Activated CD4-positive, alpha-beta T cell treated with anti-CD3 and anti-CD28 coated beads for 24 hours (primary cell): ENCODE data around the gene ADCYAP1R1.

Experiments
- DNase-seq, 2 donors: peaks; one replicate each; pipeline ENCODE4 v3.0.0-alpha.2; 2020; ENCODE audit warnings: low read depth in 2 of 2

The ADCYAP1R1 gene

DNA sequence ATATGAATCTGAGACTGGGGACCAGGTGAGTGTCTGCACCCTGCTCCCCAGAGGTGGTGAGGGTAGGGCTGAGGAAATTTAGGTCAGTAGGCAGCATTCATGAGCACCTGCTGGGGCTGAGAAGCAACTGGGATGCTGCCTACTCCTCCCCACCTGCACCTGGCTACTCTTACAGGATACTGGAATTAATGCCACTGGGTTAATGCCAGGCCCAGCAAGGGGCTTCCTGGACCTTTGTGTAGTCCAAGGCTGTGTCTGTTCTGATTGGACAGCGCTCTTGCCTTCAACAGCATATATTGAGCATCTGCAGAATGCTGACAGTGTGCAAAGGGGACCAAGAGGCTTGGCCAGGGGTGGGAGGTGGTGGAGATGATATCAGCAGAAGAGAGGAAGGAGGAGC, 32.1 kb downstream of the ADCYAP1R1 start:
- DNase-seq: no peak

DNA sequence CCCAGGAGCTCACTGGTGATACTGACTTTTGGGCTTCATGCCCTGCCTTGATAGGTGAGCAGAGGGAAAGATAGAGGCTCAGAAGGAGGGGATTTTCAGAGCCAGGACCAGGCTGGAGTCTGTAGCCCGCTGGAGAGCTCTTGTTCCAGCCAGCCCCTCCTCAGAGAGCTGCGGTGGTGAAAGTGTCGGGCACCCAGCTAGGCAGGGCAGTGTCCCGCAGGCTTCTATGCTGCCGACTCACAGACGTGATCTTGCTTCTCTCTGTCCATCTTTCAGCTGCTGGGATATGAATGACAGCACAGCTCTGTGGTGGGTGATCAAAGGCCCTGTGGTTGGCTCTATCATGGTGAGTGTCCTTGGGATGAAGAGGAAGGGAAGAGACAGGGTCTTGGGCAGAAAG, 35.2 kb downstream of the ADCYAP1R1 start:
- DNase-seq: no peak

DNA sequence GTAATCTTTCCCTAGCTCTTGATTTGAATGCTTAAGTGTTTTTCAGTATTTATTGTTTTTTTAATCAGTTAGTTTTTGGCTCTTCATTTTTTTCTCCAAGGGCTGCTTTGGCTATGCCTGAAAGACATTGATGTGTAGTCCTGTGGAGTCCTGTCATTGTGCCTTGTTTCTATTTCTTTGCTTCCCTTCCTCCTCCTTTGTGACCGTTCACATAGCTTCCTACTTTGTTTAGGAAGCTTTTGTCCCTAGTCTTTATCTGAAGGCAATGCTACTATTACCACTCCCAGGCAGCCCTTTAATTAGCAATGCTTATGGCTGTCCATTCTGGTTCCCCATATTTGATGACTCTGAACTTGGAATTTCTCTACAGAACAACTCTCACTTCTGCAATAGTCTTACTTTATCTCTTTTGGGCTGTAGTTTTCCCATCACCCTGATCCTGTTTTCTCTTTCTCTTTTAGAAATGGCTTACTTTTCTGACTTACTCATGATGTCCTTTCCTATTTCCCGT, 39.9 kb downstream of the ADCYAP1R1 start:
- DNase-seq: no peak

DNA sequence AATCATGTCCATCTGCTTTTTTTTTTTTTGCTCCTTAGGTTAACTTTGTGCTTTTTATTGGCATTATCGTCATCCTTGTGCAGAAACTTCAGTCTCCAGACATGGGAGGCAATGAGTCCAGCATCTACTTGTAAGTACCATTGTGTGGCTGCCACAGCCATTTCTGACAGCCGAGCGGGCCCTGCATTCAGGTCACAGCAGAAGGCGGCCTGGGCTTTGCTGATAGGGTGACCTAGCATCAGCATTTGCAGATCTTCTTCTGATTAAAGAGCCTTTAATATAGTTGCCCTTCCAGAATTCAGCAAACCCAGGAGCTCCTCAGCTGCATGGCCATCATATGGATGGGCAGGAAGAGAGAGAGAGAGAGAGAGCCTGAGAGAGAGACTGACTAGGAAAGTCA, 40.5 kb downstream of the ADCYAP1R1 start:
- no peak for DNase-seq

DNA sequence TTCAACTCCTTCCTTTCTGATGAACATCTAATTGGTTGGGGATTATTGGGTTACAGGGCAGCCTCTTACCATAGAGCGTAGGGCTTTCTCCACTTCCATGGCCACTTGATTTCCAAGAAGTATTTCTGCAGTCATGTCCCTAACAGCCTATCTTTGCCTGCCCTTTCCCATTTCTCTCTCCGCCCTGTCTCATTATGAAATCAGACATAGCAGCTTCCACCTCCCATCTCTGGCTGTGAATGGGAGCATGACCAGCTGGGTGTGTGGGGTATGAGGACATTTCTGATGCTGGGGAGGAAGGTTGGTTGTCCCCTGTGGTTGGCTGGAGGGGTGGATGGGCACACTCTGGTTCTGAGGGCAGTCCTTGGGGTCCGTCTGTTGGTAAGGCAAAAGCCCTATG, 41.2 kb downstream of the ADCYAP1R1 start:
- no peak for DNase-seq

DNA sequence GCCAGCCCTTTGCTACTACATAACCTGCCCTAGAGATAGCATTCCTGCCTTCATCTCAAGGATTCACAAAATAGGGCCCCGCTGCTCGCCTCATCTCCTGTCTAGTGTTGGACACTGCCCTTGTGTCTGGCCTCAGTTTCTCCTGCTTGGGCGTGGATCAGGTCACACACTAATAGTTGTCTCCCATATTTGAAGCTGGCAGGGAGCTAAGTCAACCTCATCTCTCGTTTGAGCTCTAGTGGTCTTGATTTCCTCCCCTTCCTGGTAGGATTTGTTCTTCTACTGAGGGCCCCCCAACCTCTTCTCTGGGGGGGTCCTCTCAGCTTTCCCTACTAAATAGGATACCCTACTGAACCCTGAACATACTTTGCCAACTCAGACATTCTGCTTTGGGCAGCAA, 42.2 kb downstream of the ADCYAP1R1 start:
- DNase-seq: no peak

DNA sequence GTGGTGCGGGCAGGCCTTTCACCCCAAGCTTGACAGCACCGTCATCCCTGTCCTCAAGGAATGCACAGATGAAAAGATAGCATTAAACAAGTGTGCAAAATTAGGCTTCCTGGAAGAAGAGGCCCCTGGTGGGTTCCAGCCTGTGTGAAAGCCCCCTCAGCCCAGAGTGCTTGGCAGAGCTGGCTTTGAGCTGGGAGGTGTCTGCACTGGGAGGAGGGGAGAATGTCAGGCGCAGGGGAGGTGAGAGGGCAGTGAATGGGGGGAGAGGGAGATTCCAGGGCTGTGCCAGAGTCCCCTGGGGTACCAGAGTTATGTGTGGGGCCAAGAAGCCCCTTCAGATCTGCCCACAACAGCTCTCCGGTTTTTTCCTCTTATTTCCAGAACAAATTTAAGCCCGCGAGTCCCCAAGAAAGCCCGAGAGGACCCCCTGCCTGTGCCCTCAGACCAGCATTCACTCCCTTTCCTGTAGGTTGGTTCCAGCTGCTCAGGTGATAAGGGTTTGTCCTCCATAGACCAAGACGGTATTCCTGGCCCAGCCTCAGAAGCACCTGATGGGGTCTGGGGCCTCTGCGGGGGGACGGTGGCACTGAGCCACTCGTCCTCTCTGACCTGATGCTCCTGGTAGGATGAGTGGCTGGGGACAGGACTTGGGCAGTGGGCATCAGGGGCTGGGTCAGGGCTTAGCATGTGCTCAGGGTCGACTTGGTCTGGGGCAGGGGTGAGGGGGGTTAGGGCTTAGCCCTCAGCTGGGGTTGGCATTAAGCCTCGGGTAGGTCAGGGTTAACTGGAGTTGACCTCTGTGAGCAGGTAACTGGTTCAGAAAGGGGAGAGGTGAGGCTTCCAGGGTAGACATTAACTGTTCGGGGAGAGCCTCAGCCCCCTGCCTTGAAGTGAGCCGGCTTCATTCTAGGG, 43.4 kb downstream of the ADCYAP1R1 start:
- no peak for DNase-seq

DNA sequence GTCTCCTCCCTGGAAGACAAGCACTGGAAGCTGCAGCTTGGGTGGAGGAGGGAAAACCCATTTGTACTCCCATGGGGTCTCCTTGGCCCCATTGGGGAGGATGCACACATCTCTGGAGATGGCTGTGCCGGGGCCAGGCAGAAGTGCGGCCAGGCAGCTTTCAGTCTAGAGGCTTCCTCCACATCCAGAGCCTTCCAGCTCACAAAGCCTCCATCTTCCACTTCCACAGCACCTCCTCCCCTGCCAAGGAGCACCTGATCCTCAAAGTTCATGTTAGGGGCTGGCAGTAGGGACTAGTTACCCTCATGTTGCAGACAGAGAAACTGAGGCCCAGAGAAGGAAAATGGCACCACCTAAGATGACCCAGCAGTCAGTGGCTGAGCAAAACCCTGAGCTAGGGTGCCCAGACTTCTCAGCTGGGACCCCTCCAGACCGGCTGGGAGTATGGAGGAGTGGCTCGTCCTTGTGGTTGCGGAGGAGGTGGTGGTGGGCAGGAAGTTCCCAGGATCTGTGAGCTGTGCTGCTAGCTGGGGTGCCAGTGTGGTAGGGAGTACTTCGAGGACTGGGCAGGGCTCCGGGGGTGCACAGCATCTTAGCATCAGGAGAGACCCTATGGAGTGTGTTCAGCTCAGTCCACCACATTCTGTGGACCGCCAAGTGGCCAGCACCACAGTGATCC, 44.2 kb downstream of the ADCYAP1R1 start:
- DNase-seq: no peak

DNA sequence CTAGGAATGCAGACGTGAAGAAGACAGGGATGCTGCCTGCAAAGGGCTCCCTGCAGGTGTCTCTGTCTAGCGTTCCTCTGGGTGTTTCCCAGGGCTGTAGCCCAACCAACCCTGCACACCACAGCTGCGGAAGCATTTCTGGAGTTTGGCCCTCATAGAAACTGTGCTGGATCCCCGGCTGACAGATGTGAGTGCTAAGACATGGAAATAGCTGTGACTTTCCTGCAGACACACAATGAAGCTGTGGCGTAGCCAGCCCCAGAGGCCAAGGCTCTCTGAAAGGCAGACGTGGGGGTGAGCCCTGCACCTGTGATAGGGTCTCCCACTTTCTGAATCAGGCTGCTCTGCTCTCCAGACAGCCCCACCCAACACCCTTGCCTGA, 44.8 kb downstream of the ADCYAP1R1 start:
- DNase-seq: no peak

DNA sequence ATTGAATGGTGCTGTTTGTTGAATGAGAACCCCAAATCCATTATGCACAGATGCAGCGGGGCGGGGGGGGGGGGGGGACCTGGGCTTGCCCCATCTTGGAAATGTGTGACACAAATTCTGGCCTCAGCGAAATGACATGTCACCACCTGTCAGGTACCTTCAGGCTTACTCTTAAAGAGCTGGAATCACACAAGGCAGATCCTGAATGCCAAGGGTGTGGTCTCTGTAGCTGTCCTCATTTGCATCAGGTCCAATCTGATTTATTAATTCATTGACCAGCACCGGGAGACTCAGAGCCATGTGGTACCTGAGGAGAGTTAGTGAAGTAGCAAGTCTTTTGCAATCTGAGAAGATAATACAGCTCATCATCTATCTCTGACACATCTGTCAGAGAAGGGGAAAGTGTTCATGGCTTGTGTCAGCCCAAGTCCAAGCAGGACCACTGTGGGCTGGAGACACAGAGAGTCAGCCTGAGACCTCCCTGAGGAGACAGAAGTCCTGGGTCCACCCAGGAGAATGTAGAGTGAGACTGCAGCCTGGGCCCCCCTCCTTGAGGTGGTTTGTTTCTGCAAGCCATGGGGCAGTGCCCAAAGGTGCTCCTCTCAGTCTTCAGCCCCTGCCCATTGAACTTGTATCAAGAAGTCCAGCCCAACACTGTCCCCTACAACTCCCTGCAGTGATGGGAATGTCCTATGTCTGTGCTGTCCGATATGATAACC, 46.7 kb downstream of the ADCYAP1R1 start:
- DNase-seq: no peak

DNA sequence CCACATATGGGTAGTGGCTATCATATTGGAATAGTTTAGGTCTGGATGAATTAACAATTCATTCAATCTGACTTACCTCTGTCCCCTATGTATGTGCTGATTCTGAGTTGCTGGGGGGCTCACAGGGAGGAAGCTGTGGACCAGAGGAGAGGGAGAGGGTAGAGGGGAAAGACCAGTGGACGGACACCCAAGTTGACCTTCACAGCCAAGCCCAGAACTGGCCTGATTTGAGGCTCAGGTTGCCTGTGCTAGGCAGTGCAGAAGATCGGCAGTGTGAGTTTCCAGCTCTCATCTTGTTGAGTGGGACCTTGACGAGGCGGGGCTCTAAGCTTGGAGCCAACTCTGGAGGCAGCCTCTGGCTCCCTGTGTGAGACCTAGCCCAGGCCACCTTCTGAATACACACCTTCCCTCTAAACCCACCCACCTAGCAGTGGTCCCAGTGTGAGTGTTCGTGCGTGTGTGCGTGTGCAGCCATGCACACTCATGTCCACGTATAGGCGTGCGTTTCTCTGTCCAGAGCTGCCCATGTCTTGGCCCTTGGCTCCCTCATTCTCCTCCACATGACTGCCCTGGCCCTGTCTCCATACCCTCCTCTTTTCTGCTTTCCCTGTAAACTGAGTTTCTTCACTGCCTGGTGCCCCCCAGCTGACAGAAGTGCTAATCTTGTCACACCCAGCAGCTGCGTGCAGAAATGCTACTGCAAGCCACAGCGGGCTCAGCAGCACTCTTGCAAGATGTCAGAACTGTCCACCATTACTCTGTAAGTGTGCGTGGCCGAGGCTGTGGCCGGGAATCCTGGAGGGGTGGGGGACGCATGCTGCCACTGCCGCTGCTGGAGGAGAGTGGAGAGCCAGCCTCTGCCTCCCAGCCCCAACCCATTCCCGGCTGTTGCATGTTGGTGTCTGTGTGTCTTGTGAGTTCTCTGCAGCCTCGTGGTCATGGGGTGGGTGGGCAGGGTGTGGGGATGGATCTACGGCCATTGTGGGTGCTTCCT, 47.6 kb downstream of the ADCYAP1R1 start:
- no peak for DNase-seq

DNA sequence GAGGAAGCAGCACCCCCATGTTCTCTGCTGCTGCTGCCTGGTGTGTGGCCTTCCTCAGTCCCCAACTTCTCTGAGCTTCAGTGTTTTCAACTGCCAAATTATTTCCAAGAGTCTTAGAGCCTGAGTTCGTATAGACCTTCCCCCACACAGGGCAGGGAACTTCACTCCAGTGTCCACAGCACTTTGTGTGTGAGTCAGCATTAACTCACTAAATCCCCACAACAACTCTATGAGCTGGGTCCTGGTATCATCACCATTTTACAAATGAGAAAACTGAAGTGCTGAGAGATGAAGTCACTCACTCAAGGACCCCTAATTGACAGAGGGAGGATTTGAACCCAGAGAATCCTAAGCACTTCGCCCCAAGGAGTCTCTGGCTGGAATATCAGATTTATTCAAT, 48.3 kb downstream of the ADCYAP1R1 start:
- no peak for DNase-seq

DNA sequence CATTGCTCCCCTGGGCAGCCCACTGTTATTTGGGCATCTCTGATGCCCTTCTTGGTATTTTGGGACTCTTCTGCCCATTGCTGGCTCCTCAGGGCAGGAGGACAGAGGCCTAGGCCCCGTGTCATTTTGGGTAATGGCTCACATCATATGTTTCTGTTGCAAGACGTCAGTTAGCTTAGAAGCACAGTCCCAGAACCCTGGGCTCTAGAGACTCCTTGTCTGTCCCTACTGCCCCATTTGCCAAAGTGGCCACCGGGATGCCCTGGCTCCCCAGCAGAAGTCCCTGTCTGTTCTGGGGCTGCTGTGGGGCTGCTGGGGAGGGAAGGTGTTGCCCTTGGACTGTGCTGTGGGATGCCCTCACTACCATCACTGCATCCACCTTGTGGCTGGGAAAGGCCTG, 48.8 kb downstream of the ADCYAP1R1 start:
- DNase-seq: no peak

DNA sequence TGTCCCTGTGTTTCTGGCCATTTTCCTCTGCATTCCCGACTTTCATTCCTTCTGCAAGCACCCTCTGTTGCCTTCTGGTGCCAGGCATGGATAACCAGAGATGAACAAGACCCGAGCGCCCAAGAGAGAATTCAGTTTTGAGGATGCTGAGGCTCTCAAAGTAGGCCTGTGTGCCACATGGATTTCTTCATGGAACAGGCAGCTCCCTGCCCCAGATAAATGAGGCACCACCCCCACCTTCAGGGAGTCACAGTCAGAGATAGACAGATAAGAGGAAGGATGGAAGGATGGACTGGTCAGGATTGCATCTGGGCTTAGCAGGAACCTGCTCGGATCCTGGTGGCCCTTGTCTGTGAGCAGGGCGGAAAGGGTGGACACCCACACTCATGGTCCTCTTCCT, 49.4 kb downstream of the ADCYAP1R1 start:
- DNase-seq: no peak

DNA sequence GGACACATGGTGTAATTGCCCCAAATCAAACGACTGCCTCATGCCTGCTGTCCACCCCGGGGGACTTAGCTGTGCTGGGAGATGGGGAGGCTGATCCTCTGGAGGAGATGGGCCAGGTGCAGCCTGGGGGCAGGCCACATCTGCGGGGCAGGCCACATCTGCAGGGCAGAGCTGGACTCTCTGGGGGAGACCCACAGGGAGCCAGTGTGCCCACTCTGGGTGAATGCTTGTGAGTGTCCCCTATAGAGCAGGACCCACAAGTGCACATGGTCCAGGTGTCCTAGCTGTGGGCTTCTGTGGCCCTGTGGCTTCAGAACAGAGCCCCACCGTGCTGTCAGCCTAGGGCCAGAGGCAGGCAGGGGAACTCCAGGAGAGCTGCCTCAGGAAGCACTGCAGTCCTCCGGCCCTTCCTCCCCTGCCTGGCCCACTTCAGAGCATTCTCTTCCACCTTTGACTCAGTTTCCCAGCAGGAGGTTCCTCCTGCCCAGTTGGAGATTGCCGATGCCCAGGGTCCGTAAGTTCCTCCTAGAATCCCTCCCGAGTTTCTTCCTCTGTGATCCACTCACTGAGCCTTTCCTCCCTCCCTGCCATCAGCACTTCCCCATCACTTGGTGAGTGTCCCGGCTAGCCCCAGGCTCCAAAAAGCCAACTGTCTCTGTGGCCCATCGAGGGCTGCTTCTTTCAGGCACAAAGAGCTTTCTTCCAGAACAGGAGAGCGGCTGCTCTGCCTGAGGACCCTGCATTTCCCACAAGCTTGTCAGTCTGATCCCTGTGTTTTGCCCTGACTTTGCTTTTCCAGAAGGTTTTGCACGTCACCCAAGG, 50.3 kb downstream of the ADCYAP1R1 start:
- no peak for DNase-seq

DNA sequence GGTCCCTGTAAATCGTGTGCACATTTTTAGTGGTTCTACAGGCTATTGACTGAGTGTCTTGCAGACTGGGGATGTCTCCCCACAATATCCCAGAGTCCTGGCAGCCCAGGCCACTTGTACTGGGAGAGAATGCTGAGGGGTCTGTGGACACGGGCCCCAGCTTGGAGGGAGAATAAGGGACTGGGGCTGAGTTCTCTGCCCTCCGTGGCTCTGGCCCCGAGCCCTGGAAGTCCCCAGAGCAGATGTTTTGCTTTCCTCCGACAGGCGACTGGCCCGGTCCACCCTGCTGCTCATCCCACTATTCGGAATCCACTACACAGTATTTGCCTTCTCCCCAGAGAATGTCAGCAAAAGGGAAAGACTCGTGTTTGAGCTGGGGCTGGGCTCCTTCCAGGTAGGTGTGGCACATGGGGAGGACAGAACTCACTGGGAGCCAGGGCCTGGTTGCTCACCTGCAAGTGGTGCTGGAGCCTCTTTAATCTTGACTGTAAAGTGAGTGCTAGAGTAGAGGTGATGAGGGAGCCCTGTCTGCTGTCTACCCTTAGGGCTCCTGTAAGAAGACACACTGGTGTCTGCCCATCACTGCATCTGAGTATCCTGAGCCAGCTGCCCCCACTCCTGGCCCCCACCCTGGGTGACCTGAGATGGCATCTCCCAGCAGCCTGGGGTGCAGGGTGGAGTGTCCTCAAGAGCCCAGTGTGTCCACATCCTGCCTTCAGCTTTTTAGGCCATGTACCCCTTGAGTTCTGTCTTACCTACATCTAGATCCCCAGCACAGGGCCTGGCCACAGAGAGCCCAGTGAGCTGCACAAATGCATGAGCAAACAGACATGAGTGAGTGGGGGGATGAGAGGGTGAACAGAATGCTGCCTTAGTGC, 51.1 kb downstream of the ADCYAP1R1 start:
- no peak for DNase-seq

DNA sequence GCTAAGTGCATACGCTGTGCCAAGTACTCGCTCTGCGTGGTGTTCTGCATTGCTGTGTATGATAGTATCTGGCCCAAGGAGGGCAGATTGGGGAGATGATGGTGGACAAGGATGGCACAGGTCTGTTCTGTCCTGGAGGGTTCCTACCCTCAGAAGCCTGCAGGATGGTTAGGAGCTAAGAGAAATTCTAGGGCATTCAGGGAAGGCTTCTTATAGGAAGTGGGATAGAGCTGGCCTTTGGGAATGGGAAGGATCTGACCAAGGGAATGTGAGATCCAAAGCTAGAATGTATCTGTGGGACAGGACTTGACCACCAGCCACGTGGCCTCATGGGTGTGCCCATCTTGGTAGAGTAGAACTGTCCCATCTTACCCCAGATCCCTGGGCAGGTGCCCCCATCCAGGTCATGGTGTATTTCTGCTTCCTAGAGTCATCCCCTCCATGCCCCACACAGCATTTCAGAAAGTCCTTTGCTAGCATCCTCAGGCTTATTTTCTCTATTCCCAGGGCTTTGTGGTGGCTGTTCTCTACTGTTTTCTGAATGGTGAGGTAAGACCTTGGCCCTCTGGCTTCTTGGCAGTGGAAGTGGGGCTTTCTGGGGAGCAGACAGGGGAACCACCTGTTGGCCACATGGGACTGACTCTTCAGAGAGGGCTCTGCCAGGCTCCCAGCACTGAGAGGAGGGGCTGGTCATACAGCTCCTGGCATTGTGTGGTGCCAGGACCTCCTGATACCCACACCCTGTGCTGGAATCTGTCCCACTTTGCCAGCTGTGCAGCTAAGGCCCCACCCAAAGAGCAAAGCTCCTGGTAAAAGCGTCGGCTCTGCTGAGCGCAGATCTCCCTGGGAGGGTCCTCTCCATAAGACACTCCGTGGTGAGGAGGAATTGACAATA, 52.5 kb downstream of the ADCYAP1R1 start:
- DNase-seq: no peak

DNA sequence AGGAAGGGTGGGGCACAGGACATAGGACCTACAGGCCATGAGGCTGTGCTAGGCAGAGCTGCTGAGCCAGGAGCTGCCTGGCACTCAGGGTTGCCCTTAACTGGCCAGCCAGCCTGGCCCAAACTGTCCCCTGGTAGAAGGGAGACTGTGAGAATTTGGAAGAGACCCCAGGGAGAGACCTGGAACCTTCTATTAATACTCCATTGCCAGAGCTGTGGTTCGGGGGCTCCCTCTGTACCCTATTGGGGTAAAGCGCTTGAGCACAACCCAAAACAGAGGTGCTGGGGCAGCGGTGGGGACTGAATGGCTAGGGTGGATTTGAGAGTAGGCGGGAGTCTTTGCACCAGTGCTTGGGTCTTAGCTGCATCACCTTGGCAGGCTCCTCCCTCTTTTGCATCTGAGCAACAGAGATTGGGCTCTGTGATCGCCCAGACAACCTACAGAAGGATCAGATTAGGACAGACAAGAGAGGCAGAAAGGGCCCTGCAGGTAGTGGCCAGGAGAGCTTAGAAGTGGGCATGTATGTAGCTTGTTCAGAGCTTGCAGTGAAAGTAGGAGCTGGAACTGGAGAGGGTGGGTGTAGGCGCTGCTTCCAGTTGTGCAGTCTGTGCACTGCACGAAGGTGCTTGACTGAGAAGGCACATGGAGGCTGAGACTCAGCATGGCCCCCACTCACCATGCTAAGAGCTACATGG, 53.3 kb downstream of the ADCYAP1R1 start:
- DNase-seq: no peak
